Nephron (organoid): Measurements from ENCODE around the gene PPOX.

Experiments
- H3K27ac Mint-ChIP-seq, 3 experiments: 2 replicates each; pipeline ENCODE4 v1.8.0; 2020; ENCODE audit warnings: mixed read lengths in 3 of 3, mild to moderate bottlenecking in 2 of 3, moderate library complexity in 1 of 3
- H3K27me3 Mint-ChIP-seq: 2 replicates; pipeline ENCODE4 v1.8.0; 2021; ENCODE audit warnings: low read depth, mild to moderate bottlenecking, moderate library complexity, mixed read lengths
- H3K36me3 Mint-ChIP-seq: 2 replicates; pipeline ENCODE4 v1.8.0; 2020; ENCODE audit warnings: low read depth, mixed read lengths
- H3K4me1 Mint-ChIP-seq: 2 replicates; pipeline ENCODE4 v1.8.0; 2020; ENCODE audit warnings: mixed read lengths
- H3K4me3 Mint-ChIP-seq, 3 experiments: 2 replicates each; pipeline ENCODE4 v1.8.0; 2020; ENCODE audit warnings: mild to moderate bottlenecking in 3 of 3, mixed read lengths in 3 of 3, moderate library complexity in 2 of 3
- H3K9me3 Mint-ChIP-seq: 2 replicates; pipeline ENCODE4 v1.8.0; 2020; ENCODE audit warnings: mixed read lengths
- TF ChIP-seq, protein P1 (sequence below), 3 experiments: fragments of 200-600 bp; sonication (generic); IDR thresholded peaks; one replicate each; pipeline ENCODE4 v1.5.0; 2021; ENCODE audit warnings: antibody characterized with exemption in 3 of 3; ENCODE audit not compliant: unreplicated experiment in 3 of 3

PPOX gene

DNA sequence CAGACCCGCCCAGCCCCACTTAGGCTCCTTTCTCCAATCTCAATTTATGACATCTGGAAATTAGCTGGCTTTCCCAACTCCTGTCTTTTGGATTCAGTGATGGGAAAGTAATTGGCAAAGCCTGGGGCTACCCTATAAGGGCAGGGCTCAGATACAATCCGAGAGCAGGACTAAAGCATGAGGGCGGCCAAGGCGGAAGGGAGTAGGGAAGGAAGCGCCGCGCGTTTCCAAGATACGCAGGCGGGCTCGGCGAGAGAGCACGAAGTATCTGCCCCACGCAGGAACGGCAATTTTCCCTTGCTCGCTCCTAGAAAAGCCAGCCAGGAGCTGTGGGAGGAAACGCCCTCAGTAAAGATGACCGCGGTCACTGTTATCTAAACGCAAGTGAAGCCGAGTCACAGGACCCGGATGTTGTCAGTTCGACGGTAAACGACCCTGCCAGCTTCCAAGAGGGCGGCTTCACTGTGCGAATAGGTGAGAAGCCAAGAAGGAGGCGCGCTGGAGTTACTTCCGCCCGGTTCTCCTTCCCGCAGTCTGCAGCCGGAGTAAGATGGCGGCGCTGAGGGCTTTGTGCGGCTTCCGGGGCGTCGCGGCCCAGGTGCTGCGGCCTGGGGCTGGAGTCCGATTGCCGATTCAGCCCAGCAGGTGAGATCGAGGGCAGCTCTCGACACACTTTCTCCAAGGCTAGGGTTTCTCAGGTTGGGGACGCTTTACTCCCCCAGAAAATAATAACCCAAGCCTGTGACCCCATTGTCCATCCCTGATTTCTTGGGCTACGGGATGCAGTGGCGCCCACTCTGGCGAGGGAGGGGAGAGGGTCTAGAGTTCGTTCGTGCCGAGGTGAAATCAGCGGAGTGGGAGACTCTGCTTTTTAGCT lies 35.8 kb downstream of the PPOX start, which contains the start of gene NDUFS2:
Gene NDUFS2, plus strand, starts transcription at position 532 of the 877 bp plus-strand sequence. Its CDS starts 19 bp downstream, at position 551.
- Mint-ChIP-seq H3K9me3 (no peaks in the 10 kb centered on the region), H3K4me1 (peaks cover 68% of the 10 kb centered on the region), H3K27ac (peak within 1 kb of the TSS; percentile 92 to 97 (median 96)), H3K36me3 (peaks cover 28% of the 10 kb centered on the region), H3K4me3 (peak within 1 kb of the TSS; percentile 94 to 98 (median 97)), H3K27me3 (no peaks in the 10 kb centered on the region)
- TF ChIP-seq, protein P1, sequence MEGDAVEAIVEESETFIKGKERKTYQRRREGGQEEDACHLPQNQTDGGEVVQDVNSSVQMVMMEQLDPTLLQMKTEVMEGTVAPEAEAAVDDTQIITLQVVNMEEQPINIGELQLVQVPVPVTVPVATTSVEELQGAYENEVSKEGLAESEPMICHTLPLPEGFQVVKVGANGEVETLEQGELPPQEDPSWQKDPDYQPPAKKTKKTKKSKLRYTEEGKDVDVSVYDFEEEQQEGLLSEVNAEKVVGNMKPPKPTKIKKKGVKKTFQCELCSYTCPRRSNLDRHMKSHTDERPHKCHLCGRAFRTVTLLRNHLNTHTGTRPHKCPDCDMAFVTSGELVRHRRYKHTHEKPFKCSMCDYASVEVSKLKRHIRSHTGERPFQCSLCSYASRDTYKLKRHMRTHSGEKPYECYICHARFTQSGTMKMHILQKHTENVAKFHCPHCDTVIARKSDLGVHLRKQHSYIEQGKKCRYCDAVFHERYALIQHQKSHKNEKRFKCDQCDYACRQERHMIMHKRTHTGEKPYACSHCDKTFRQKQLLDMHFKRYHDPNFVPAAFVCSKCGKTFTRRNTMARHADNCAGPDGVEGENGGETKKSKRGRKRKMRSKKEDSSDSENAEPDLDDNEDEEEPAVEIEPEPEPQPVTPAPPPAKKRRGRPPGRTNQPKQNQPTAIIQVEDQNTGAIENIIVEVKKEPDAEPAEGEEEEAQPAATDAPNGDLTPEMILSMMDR (IDR thresholded peaks at IDR 0.05; ENCODE audit: unreplicated experiment in 3 of 3): peak in 2 of 3 experiments; percentile 20 to 43

DNA sequence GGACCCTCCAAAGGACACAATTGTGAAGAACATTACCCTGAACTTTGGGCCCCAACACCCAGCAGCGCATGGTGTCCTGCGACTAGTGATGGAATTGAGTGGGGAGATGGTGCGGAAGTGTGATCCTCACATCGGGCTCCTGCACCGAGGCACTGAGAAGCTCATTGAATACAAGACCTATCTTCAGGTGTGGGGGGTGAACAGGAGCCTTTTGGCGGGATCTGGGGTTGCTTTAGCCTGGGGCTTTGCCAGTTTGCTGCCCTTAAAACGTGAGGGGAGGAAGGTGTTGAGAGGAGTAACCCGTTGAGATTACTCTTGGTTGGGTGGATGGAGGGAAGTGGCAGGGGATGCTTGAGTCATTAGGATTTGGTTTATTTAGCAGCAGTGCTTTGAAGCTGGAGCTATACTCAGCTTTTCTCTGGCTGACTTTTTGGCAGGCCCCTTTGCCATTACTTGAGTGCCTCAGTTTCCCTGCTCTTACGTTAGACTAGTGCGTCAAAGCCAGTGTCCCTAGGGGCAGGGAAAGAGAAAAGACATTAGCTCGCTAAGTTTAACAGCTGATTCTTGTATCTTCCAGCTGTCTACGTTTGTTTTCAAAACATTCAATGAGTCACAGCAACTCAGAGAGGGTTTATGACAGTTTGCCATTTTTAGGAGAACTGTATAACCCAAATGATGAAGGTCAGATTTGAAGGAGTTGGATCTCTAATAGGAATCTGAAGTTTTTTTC lies 40.4 kb downstream of the PPOX start:
- H3K4me3 Mint-ChIP-seq: no peak overlapping the region
- H3K27ac Mint-ChIP-seq: no peak overlapping the region
- peaks cover 53% of the 10 kb centered on the region for H3K36me3 Mint-ChIP-seq
- TF ChIP-seq, protein P1 (IDR thresholded peaks at IDR 0.05; ENCODE audit: unreplicated experiment in 3 of 3): no peak
- peaks cover 27% of the 10 kb centered on the region for H3K4me1 Mint-ChIP-seq
- no peaks in the 10 kb centered on the region for H3K9me3 Mint-ChIP-seq
- no peaks in the 10 kb centered on the region for H3K27me3 Mint-ChIP-seq

DNA sequence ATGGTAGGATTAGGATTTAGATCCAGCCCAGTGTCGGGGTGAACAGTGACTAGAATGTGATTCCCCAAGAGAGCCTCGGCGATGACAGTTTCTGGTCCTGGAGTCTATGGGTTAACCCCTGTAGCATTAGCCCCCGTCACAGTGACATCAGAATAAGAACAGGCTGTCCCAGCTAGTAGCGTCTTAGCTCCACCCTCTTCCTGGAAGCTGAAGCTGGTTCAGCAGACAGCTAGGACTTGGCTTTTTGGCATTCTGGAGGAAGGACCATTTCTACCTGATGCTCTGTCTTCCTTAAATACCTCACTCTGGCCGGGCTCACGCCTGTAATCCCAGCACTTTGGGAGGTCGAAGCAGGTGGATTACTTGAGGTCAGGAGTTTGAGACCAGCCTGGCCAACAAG lies 40.9 kb downstream of the PPOX start:
- H3K27me3 Mint-ChIP-seq: no peaks in the 10 kb centered on the region
- no peaks in the 10 kb centered on the region for H3K9me3 Mint-ChIP-seq
- peaks cover 21% of the 10 kb centered on the region for H3K4me1 Mint-ChIP-seq
- TF ChIP-seq, protein P1 (IDR thresholded peaks at IDR 0.05; ENCODE audit: unreplicated experiment in 3 of 3): no peak
- H3K36me3 Mint-ChIP-seq: peaks cover 59% of the 10 kb centered on the region
- H3K27ac Mint-ChIP-seq: no peak overlapping the region
- no peak overlapping the region for H3K4me3 Mint-ChIP-seq

DNA sequence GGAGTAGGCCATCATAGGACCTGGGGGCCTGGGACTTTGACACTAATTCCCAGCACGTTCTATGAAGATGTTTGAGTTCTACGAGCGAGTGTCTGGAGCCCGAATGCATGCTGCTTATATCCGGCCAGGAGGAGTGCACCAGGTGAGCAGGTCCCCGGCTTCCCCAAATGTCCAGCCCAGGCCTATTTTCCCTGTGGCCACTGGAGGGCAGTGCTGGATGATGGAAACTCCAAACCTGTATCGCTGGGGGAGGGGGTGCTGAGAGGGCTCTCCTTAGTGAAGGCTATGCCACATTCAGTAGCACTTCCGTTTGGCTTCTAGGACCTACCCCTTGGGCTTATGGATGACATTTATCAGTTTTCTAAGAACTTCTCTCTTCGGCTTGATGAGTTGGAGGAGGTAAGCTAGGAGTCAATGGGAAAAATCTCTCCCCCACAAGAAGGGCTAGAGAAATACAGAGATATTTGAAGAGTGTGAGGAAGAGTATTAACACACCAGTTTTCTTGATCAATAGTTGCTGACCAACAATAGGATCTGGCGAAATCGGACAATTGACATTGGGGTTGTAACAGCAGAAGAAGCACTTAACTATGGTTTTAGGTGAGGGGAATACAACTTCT lies 43.7 kb downstream of the PPOX start:
- no peaks in the 10 kb centered on the region for H3K27me3 Mint-ChIP-seq
- peak overlapping the region in 1 of 3 experiments; percentile 6 for H3K27ac Mint-ChIP-seq
- peaks cover 12% of the 10 kb centered on the region for H3K4me1 Mint-ChIP-seq
- H3K4me3 Mint-ChIP-seq: no peak overlapping the region
- TF ChIP-seq, protein P1 (IDR thresholded peaks at IDR 0.05; ENCODE audit: unreplicated experiment in 3 of 3): peak; percentile 83 to 91 (median 83)
- peaks cover 73% of the 10 kb centered on the region for H3K36me3 Mint-ChIP-seq
- H3K9me3 Mint-ChIP-seq: no peaks in the 10 kb centered on the region

DNA sequence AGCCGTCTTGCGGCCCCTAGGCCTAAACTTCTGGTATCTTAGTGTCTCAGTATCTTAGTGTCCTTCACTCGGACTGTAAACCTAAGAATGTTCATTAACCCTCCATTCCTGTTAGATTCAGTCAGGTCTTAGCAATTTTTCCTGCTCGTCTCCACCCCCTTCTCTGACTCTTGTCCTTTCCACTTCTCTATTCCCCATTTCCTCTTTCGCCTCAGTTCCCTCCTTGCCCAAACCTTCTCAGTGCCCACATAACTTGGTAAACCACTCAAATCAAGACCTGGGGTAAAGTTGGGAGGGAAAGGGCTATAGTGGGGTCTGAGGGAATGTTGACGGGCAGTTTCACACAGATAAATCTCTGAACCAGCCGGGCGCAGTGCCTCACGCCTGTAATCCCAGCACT lies 48.1 kb downstream of the PPOX start:
- H3K4me1 Mint-ChIP-seq: no peaks in the 10 kb centered on the region
- H3K4me3 Mint-ChIP-seq: no peak overlapping the region
- no peaks in the 10 kb centered on the region for H3K27me3 Mint-ChIP-seq

More for the DNA sequence above, 48.1 kb downstream of the PPOX start:
- Mint-ChIP-seq H3K27ac (no peak overlapping the region), H3K9me3 (no peaks in the 10 kb centered on the region), H3K36me3 (peaks cover 53% of the 10 kb centered on the region)
- TF ChIP-seq, protein P1 (IDR thresholded peaks at IDR 0.05; ENCODE audit: unreplicated experiment in 3 of 3): no peak
